HG03095 (cell line): Measurements from ENCODE around the gene TRIP4.
"Not testable (repeated sequence)": the region's sequence is repeated elsewhere in the genome, so short reads cannot be mapped to it uniquely, and the experiment has no call there.

ENCODE experiments used
- ATAC-seq: cut with Tn5 transposase; IDR thresholded peaks from one replicate; pipeline ENCODE4 v1.9.1; 2021; ENCODE audit warnings: moderate library complexity; ENCODE audit not compliant: unreplicated experiment

Gene TRIP4

DNA sequence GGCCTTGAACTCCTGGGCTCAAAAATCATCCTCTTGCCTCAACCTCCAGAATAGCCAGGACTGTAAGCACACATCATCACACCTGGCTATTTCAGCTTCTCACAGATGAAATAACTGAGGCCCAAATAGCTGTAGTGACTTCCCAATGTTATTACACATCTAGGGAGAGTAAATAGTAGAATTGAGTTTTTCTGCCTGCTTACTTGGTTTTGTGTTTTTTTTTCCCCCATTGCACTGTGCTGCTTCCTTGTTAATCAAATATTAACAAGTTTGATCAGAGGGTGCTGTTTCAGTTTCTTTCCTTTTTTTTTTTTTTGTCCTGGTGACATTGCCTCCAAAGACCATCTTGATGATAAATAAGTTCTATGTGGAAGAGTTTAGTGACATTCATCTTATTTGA lies 96.1 kb downstream of the TRIP4 start:
- no peak for ATAC-seq

GRCh38 chr15:64485796-64486195 lies 98.2 kb downstream of the TRIP4 start:
- ATAC-seq = no peak

DNA sequence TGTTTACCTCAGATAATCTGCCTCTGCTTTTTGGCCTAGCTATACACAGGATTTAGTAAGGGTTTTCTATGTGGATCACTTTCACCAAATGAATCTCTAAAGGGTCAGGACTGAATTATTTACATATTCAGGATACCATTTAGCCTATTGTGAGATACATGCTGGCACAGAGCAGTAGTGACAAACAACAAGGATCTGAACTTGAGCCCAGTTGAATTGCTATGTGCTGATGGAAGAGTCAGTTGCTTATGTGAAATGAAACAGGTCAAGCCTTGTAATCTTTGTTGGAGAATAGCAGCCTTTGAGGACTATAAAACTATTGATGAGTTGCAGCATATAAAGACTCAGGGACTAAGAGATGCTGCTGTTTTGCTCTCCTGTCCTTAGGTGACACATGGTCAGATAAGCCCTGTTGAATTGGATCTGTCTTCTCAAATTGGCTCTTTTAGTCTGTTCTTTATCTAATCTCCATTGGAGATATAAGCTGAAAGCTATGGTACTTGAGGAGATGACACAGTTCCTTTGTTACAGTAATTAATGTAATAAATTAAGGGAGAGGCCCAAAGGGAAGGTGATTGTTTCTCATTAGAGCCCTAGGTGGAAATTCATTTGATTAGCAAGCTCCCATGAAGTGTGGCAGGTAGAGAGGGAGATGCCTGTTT lies 103.1 kb downstream of the TRIP4 start:
- no peak for ATAC-seq

DNA sequence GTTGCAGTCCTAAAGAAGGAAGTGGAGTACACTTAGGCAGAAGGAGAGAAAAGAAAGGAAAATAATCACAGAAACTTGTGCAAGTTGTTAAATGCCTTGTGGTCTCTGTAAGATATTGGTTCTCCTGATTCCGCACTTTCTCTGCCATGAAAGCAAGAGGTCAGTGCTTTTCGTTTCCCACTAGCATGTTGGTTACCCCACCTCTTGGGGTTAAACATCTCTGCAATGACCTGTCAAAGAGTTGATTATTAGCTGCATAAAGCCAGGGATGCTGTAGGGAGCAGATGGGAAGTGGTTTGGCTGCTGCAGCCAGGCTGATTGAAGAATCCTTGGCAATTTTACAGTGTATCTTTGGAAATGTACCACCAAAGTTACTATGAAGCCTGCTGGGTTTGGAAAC lies 106.0 kb downstream of the TRIP4 start:
- no peak for ATAC-seq

- ATAC-seq = not testable (repeated sequence)
These were observed 108.3 kb downstream of the TRIP4 start for GRCh38 chr15:64495968-64496367.

GRCh38 chr15:64500695-64501395 lies 113.2 kb downstream of the TRIP4 start:
- no peak for ATAC-seq

DNA sequence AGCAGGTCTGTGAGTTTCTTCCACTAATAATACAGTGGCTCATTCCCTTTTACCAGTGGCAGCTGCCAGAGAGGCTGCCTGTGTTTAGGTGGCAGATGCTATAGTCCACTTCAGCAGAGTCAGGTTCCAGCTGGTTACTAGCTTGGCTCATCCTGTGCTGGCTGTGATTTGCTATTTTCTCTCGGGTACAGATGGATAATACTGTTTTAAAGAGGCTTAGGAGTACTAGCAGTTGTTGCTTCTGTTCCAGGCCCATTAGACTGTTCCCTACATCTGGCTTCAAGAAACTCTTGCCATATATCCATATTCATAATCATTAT lies 113.7 kb downstream of the TRIP4 start:
- no peak for ATAC-seq

DNA sequence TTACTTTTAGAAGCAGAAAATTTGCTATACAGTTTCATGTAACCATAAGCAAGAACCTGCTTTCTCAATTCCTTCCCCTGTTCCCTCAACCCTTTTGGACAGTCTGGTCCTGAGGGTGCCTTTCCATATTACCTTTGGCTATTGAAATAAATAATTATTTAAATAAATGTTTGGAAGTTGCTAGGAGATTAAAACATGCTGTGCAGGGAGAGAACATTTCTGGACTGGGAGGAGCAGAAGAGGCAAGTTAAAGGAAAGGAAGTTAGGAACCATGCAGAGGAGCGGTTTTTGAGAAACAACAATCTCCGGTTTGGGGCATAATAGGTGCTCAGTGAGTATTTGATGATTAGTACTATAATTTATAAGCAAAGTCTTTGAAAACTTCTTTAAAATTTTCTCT lies 114.5 kb downstream of the TRIP4 start:
- no peak for ATAC-seq

DNA sequence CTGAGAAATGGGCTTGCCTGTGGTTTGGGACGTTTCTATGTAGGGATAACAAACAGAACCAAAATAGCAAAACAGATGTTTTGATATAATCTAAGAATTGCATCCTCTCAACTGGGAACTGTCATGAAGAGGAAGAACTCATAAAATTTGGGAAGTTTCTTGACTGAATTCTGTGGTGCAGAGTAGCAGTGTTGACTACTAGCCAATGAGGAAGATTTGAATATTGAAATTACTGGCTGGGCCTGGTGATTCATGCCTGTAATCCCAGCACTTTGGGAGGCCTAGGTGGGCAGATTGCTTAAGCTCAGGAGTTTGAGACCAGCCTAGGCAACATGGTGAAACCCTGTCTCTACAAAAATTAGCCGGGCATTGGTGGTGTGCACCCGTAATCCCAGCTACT lies 114.9 kb downstream of the TRIP4 start:
- no peak for ATAC-seq

- ATAC-seq = no peak
These were observed 115.6 kb downstream of the TRIP4 start for GRCh38 chr15:64503197-64503596.

DNA sequence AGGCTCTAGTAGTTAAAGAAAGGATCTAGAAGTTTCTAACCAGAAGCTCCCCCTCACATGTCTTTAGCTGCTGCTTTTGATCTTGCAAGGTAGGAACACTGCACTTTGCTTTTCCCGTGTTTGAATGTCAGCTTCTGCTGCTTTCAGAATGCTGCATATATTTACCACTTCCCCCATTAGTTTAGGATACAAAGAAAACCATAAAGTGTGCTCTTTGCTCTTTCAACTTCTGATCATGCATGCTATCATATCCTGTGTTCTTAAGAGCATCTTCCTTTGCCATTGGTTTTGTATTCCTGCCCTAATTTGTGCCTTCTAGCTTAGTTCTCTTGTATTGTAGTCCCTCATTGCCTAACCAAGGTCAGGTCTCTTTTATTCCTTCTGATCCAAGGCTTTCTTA lies 116.0 kb downstream of the TRIP4 start:
- no peak for ATAC-seq
